Panc1 (cell line): ENCODE data around the gene TTF1. TPM values are rescaled to one million over a fixed set of nuclear protein-coding genes. Genes with fewer than 3 reads are reported as not detected.

Experiments
- ATAC-seq: fragments of 200-7000 bp; cut with Tn5 transposase; 2 replicates; pipeline ENCODE4 v1.9.1; 2020; ENCODE audit warnings: mild to moderate bottlenecking, moderate library complexity
- BruUV-seq: library from RNA; stranded (reverse); fragments of 400-500 nt; replicated peaks from 2 replicates; lab custom pipeline; 2021; lab: Mats Ljungman, UMichigan
- CTCF ChIA-PET: fragments of 300-600 bp; sonication (Branson Sonifier 250); formaldehyde crosslinking; loops from one replicate; lab custom pipeline; 2022; ENCODE audit warnings: antibody characterized with exemption; lab: Charles Lee
- POLR2A ChIA-PET: fragments of 300-600 bp; sonication (Branson Sonifier 250); formaldehyde crosslinking; loops from one replicate; lab custom pipeline; 2022; ENCODE audit warnings: antibody characterized with exemption; lab: Charles Lee
- DNase-seq: peaks from one replicate; pipeline ENCODE4 v3.0.0-alpha.2; 2010; ENCODE audit warnings: low read depth, low spot score
- H3K27ac ChIP-seq: 2 replicates; pipeline ENCODE4 v1.5.1; 2011; ENCODE audit warnings: mild to moderate bottlenecking, low read length, inconsistent platforms
- H3K27me3 ChIP-seq: fragments of 200-500 bp; sonication (Bioruptor generic); 2 replicates; pipeline ENCODE4 v1.6.0; 2014; ENCODE audit warnings: low read length, inconsistent platforms; ENCODE audit not compliant: control insufficient read depth, insufficient read depth
- H3K36me3 ChIP-seq: fragments of 200-500 bp; sonication (Bioruptor generic); 2 replicates; pipeline ENCODE4 v1.5.1; 2014; ENCODE audit warnings: inconsistent platforms, mild to moderate bottlenecking, low read length, moderate library complexity; ENCODE audit not compliant: control insufficient read depth, insufficient read depth
- H3K4me1 ChIP-seq: 2 replicates; pipeline ENCODE4 v1.5.1; 2011; ENCODE audit warnings: inconsistent platforms, mild to moderate bottlenecking, low read length, moderate library complexity; ENCODE audit not compliant: control insufficient read depth, insufficient read depth
- H3K4me3 ChIP-seq, 2 experiments: 2 replicates each; pipeline ENCODE4 v1.5.1; 2011 to 2012; ENCODE audit warnings: low read depth in 2 of 2, low read length in 2 of 2, mild to moderate bottlenecking in 2 of 2, inconsistent platforms in 1 of 2, moderate library complexity in 1 of 2
- H3K9me3 ChIP-seq: fragments of 200-500 bp; sonication (Bioruptor generic); 2 replicates; pipeline ENCODE4 v1.5.1; 2014; ENCODE audit warnings: low read depth, mild to moderate bottlenecking, inconsistent platforms, low read length, moderate library complexity; ENCODE audit not compliant: control insufficient read depth, insufficient read depth
- CTCF ChIP-seq: fragments of 450-650 bp; IDR thresholded peaks from 2 replicates; pipeline ENCODE4 v1.5.1; 2017; ENCODE audit warnings: mild to moderate bottlenecking
- POLR2AphosphoS5 ChIP-seq: IDR thresholded peaks from 2 replicates; pipeline ENCODE4 v1.6.1; 2012; ENCODE audit warnings: mild to moderate bottlenecking, low read depth, low read length, moderate library complexity
- REST ChIP-seq, 2 experiments: IDR thresholded peaks; 2 replicates each; pipeline ENCODE4 v1.6.1; 2011 to 2012; ENCODE audit warnings: low read depth in 2 of 2, control low read depth in 1 of 2, low read length in 1 of 2, mild to moderate bottlenecking in 1 of 2, moderate library complexity in 1 of 2; ENCODE audit not compliant: insufficient read depth in 1 of 2
- SIN3A ChIP-seq: IDR thresholded peaks from 2 replicates; pipeline ENCODE4 v1.6.1; 2012; ENCODE audit warnings: low read depth, mild to moderate bottlenecking, low read length, moderate library complexity, borderline replicate concordance; ENCODE audit not compliant: insufficient read depth
- TCF7L2 ChIP-seq: IDR thresholded peaks from 2 replicates; pipeline ENCODE4 v1.6.1; 2011; ENCODE audit warnings: mild to moderate bottlenecking, low read depth, low read length, inconsistent platforms
- in situ Hi-C: cut with HindIII; loops from 2 replicates; pipeline ENCODE4 v1.10.0; 2016; ENCODE audit warnings: low sequenced_read_pairs, low pct_unique_long_range_greater_than_20kb
- intact Hi-C: fragments of 100-400 bp; cut with micrococcal nuclease; formaldehyde crosslinking; loops from one replicate; pipeline ENCODE4 v1.10.0; 2022; ENCODE audit not compliant: unreplicated experiment
- total RNA-seq: library from RNA; stranded (reverse); gene quantifications from one replicate; pipeline ENCODE4 v1.2.1, GENCODE V29; 2021; ENCODE audit not compliant: unreplicated experiment

Gene TTF1
- total RNA-seq, 1 experiment from 2014 or later, result 8.4 TPM

- in situ Hi-C loops, result no loop called here
- no peak for TF ChIP-seq SIN3A
- no peak for TF ChIP-seq CTCF
- no peak for TF ChIP-seq REST (IDR thresholded peaks at IDR 0.05; ENCODE audit: insufficient read depth in 1 of 2, low read depth in 2 of 2, low read length in 1 of 2)
- TF ChIP-seq POLR2AphosphoS5, result no peak
- no peaks in the 10 kb centered on the region for H3K9me3 ChIP-seq
- H3K4me3 ChIP-seq, result no peak overlapping the region
- ChIA-PET POLR2A (no interaction called here), CTCF (no interaction called here)
- intact Hi-C loops, result no loop called here
- DNase-seq (no peak), ATAC-seq (no peak)
- no peaks in the 10 kb centered on the region for H3K36me3 ChIP-seq
- BruUV-seq, result no TSS peak
- no peak overlapping the region for H3K27ac ChIP-seq
- H3K27me3 ChIP-seq, result no peaks in the 10 kb centered on the region
- H3K4me1 ChIP-seq, result no peaks in the 10 kb centered on the region
These were observed 42.6 kb downstream of the TTF1 start for GRCh38 chr9:132364068-132364467.

GRCh38 chr9:132357764-132358163, 48.9 kb downstream of the TTF1 start:
- CTCF ChIA-PET, result no interaction called here
- intact Hi-C loops, result no loop called here
- no TSS peak for BruUV-seq

More at GRCh38 chr9:132357764-132358163, 48.9 kb downstream of the TTF1 start:
- DNase-seq (no peak), ATAC-seq (no peak)
- Histone ChIP-seq H3K4me1 (peaks cover 9% of the 10 kb centered on the region; the same call in 1 of the 2 replicates), H3K27ac (no peak overlapping the region), H3K27me3 (no peaks in the 10 kb centered on the region), H3K36me3 (peaks cover 4% of the 10 kb centered on the region), H3K4me3 (no peak overlapping the region), H3K9me3 (no peaks in the 10 kb centered on the region)
- TF ChIP-seq POLR2AphosphoS5, result no peak
- TF ChIP-seq REST (IDR thresholded peaks at IDR 0.05; ENCODE audit: insufficient read depth in 1 of 2, low read depth in 2 of 2, low read length in 1 of 2), result no peak
- TF ChIP-seq SIN3A, result no peak
- TF ChIP-seq CTCF, result no peak
- TF ChIP-seq TCF7L2, result no peak
- in situ Hi-C loops, result no loop called here
- POLR2A ChIA-PET, result no interaction called here
